TTC549 (cell line): ENCODE measurements around the gene CSMD2.

Source experiments
- FAIRE-seq: peaks from 2 replicates; lab custom pipeline; 2012; peaks lifted over from hg19 to GRCh38; lab: Jason Lieb, UNC

Gene CSMD2

DNA sequence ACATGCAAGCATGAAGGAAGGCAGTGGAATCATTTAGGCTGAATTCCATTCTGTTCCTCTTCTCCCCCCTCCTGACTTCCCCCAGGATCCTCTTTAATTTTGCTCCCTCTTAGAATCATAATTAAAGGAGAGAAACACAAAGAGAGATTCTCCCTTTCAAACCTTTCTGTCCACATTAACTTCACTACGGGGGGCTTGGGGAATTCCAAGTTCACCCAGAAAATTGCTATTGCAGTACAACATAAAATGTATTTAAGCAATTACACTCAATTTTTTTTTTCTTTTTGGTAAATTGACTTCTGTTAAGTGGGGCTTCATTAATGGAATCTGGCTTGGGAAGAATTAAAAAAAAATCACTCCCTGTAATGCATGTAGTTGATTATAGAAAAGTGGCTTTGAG lies 314.5 kb downstream of the CSMD2 start:
- FAIRE-seq: no peak

GRCh38 chr1:33849211-33849610 lies 315.8 kb downstream of the CSMD2 start:
- no peak for FAIRE-seq

DNA sequence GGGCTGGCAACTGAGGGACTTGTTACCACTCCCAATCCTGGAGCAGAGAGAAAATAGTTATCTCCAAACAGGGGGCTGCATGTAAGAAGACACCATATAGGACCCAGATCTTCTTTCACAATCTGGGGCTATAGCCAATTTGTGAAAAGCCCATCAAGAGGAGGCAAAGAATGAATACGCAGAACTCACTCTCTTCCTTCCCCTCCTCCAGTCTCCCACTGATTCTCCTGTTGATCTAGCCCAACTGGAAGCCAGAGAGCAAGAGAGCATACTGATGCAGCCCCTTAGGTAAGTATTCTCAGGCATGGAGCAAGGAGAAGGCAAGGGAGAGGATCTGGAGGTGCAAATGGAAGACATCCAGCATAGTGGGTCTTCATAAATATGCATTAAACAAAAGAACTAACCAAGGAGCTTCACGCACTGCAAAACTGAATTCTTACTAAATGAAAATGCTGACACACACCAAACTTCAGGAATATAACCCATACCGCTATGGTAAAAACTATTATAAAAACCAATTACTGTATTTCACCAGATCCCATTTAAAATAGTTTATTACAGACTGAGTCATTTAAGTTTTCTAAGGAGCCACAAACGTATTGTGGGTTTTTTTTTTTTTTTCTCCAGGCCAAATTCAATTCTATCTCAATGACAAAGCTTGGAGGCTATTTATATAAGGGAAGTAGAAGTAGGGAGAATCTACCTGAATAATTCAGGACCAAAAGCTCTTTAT lies 316.7 kb downstream of the CSMD2 start:
- FAIRE-seq: no peak

DNA sequence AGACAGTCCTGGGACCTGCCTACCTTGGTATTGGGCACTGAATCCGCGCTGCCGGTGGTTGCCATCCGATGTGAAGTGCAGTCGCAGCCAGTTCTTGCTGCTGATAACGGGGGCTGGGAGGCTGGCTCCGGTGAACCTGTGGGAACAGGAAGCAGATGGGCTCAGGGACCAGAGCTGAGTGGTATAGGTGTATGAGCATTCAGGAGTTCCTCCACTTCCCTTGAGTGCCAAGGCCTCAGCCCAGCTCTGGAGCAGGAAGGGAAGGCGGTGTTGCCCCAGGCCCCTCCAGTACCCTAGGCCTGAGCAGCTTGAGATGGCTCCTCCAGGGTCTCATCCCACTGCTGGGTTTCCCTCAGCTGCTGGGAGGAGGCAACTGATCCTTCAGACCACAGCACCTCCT lies 318.2 kb downstream of the CSMD2 start:
- no peak for FAIRE-seq

GRCh38 chr1:33844166-33844565 lies 320.9 kb downstream of the CSMD2 start:
- FAIRE-seq: no peak

DNA sequence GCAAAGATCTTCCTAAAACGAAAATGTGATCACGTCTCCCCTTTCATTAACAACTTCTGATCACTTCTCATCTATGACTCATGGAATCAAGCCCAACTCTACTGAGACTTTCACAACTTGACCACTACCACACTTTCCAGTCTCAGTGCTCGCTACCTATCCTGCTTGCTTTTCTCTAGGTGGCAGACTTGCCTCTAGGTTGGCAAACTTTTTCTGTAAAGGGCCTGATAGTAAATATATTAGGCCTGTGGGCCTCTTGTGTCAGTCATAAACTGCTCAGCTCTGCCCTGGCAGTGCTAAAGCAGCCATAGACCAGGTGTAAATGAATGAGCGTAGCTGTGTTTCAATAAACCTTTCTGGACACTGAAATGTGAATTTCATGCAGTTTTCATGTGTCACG lies 322.7 kb downstream of the CSMD2 start:
- FAIRE-seq: no peak

DNA sequence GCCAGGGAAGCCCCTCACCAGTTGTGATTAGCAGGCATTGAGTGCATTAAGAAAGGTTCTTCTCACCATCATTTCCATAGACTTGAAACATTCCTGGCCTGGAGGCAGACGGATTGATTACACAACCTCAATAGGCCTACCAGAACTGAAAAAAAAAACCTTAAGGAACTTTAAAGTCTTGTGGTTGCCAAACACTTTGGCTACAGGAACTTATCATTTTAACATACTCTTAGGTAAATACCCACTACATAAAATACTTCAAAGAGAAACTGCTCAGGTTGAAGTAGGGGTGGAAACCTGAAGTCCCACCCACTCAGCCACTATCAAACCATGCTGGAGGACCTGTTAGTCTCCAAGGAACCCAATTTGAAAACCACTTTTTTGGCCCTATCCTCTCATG lies 323.5 kb downstream of the CSMD2 start:
- FAIRE-seq: no peak

DNA sequence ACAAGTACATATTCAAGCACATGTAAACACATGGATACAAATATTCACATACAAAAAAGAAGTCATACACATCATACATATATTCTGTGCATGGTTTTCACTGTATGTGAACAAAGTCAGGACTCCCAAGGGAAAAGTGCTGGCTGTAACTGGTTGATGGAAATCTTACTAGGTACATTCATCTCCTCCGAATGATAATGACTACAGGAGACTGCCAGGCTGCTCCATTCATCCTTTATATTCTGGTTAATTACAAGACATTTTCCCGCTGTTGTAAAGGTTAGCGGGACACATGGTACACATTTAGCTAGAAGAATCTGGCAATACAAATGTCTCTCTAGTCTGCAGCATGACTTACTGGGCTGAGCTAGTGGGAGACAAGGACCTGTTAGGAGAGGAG lies 327.4 kb downstream of the CSMD2 start:
- no peak for FAIRE-seq

GRCh38 chr1:33836911-33837310 lies 328.1 kb downstream of the CSMD2 start:
- FAIRE-seq: no peak

GRCh38 chr1:33828654-33829053 lies 336.4 kb downstream of the CSMD2 start:
- FAIRE-seq: no peak

DNA sequence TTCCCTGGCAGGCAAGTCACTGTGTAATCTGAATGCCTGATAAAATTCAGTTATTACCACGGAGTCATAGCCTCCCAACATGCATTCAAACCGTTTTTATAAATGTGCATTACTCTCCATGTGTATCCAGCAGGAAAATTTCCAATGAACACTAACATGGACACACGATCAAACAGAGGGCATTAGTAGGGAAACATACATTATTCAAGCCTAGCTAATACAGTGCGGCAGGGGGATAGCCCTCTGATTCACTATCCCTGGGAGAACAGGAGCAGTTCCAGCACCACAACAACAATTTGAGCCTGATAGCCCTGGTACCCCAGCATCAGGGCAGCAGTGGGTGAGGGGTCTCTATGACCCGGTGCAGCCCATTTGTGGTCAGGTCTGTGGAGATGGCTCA lies 337.0 kb downstream of the CSMD2 start:
- FAIRE-seq: no peak

DNA sequence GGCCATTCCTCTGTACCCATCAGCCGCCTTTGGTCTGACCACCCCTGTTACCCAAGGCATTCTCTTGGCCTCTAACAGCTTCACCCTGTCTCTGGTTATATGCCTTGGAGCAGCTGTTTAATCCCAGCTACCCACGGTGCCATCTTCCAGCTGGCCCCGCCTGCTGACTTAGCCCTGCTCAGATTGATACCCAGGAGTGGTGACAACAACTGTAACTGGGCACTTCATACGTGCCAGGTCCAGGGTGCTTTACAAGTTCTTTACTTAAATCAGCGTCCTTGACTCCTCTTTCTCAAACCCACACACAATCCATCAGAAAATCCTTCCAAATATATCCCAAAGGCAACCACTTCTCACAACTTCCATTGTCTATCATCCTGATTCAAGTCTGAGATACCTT lies 338.3 kb downstream of the CSMD2 start:
- no peak for FAIRE-seq

DNA sequence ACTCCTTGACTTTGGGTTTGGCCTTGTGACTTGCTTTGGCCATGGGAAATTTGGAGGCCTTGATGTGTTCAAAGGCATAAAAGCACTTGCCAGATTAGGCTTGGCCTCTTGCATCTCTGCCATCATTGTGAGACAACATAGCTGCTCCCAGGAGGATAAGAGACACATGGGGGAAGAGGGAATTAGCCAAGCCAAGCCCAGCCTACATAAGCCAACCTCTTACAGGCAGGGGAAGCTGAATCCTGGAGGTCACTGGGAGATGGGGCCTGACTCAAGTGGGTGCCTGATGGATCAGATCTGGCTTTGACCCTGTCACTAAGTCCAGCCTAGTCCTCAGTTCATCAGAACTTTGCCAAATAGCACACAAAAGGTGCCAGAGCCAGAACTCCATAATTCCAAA lies 338.7 kb downstream of the CSMD2 start:
- FAIRE-seq: no peak

- no peak for FAIRE-seq
Measured at GRCh38 chr1:33825506-33825905, 339.5 kb downstream of the CSMD2 start.

DNA sequence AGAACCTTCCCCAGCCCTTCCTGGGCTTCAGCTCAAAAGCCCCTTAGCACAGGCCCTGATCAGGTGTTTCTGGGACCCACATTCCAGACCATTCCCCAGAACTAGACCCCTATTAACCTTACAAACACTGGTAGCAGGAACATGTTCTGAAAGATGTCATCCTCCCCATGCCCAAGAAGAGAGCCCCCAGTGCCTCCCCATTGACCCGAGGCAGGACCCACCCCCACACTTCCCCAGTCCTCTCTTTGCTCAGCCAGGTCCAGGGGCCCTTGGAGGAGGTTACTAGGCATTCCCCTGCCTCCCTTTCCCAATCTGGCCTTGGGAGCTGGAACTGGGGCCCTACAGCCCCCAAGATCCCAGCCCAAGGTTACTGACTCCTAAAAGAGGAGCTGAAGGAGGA lies 340.1 kb downstream of the CSMD2 start:
- no peak for FAIRE-seq

DNA sequence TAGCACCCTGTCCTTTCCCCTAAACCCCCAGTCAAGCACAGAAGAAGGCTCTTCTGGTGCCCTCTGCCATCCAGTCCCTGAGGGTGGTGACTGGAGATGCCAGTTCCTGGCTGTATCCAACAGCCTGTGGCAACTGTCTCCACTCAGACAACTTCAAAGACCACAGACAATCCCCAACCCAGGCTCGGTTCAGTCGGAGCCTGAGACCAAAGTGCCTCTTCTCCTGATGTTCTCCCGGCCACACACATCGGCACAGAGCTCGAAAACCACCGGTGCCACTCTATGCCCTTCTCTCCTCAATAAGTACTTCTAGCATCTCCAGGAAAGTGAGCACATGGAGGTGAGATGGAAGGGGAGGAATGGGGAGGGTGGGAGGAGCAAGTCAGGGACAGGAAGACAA lies 340.7 kb downstream of the CSMD2 start:
- no peak for FAIRE-seq

GRCh38 chr1:33823830-33824229 lies 341.2 kb downstream of the CSMD2 start:
- FAIRE-seq: no peak

DNA sequence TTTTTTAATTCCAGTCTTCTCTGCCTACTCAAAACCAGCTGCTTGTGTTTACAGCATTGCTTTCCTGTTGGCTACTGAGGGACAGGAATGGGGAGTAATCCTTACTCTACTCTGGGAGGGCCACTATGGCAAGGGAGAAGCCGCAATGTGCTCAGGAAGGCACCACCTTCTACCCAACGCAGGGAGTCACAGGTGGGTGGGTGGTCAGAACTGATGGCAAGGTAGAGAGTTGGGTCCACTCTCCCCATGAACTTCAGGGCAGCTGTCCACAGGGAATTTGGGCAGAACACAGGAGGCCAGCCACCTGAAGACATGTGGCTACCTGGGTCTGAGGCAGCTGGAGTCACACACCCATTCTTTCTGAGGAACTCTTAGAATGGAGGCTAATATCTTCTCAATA lies 341.6 kb downstream of the CSMD2 start:
- FAIRE-seq: no peak

- FAIRE-seq: no peak
Measured at GRCh38 chr1:33822396-33822795, 342.6 kb downstream of the CSMD2 start.

DNA sequence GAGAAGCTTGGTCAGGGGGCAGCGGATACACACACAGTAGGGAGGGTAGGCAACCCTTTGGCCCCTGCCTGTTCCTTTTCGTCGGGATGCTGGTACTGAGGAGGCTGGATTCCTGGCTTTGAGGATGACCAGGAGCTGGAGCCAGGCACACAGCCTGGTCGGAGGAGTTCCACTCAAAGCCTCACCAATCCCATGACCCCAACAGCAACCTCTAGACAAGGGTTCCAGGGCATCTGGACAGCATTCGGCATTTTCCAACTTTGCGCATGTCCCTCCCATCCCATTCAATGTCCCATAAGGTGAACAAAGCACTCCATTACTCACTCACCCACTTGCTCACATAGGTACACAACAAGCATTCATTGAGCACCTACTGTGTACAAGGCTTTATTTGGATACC lies 343.7 kb downstream of the CSMD2 start:
- no peak for FAIRE-seq

DNA sequence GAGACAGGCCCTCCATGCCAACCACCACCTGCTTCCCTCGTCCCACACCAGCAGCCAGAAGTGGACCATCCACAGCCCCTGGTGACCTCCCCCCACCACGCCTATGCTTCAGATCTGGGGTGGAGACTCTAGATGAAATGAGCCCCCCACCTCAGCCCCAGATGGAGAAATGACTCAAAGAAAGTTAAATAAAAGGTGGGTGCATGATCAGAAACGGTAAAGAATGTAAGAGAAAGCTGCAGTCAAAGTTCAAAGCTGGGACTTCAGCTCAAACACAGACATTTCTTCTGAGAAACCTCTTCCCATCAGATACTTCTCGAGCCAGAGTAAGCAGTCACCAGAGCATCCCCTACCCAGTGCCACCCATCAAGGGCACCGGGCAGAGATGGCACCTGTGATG lies 344.2 kb downstream of the CSMD2 start:
- FAIRE-seq: no peak

- no peak for FAIRE-seq
Measured at GRCh38 chr1:33819913-33820311, 345.1 kb downstream of the CSMD2 start.

- no peak for FAIRE-seq
Measured at GRCh38 chr1:33819290-33819912, 345.6 kb downstream of the CSMD2 start.

DNA sequence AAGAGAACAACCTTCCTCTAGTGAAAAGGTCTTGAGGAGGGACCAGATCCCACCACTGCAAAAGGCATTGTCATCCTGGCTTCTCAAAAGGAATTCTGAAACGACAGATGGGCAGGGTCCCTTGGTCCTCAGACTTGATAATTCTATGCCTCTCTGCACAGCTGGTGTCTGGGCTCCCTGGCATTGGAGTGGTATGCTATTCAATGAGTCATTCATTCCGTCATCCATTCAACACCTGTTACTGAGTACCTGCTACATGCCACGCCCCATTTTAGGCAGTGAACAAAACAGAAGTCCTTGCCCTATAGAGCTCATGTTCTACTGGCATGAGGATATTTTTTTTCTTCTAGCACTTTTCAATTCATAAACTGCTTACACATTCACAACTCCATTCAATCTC lies 347.0 kb downstream of the CSMD2 start:
- no peak for FAIRE-seq
